Ascending aorta (tissue), 2 donors: Measurements from ENCODE around the gene CHN2. TPM values are rescaled to one million over a fixed set of nuclear protein-coding genes. Genes with fewer than 3 reads are reported as not detected.
"Not testable (repeated sequence)": the region's sequence is repeated elsewhere in the genome, so short reads cannot be mapped to it uniquely, and the experiment has no call there.

ENCODE experiments used
- DNase-seq, 2 donors: peaks; one replicate each; pipeline ENCODE4 v3.0.0-alpha.2; 2019; ENCODE audit warnings: low spot score in 2 of 2
- H3K27ac ChIP-seq, 2 donors: fragments of 200-600 bp; sonication (generic); one replicate each; pipeline ENCODE4 v1.5.1; 2016 to 2017; ENCODE audit warnings: mild to moderate bottlenecking in 1 of 2
- H3K27me3 ChIP-seq: fragments of 200-600 bp; sonication (generic); one replicate; pipeline ENCODE4 v1.5.1; 2017
- H3K36me3 ChIP-seq, 2 donors: fragments of 200-600 bp; sonication (generic); one replicate each; pipeline ENCODE4 v1.5.1; 2016
- H3K4me1 ChIP-seq, 2 donors: fragments of 200-600 bp; sonication (generic); one replicate each; pipeline ENCODE4 v1.5.1; 2016 to 2017; ENCODE audit warnings: mild to moderate bottlenecking in 1 of 2
- H3K4me3 ChIP-seq, 2 donors: fragments of 200-600 bp; sonication (generic); one replicate each; pipeline ENCODE4 v1.5.1; 2016 to 2017; ENCODE audit warnings: mild to moderate bottlenecking in 1 of 2
- H3K9me3 ChIP-seq, 2 donors: fragments of 200-600 bp; sonication (generic); one replicate each; pipeline ENCODE4 v1.5.1; 2016
- CTCF ChIP-seq, 3 experiments: fragments of 200-600 bp in 2 of 3; fragments of 450-650 bp in 1 of 3; sonication (generic) in 2 of 3; IDR thresholded peaks; one replicate each; pipeline ENCODE4 v1.5.1; 2016 to 2019; ENCODE audit warnings: antibody characterized with exemption in 3 of 3, mild to moderate bottlenecking in 1 of 3, moderate library complexity in 1 of 3
- intact Hi-C: fragments of 100-400 bp; cut with DNase I; formaldehyde crosslinking; loops from one replicate; pipeline ENCODE4 v1.15.1; 2023
- total RNA-seq: library from RNA; depleted of rRNA; stranded (reverse); fragments of >200 nt; gene quantifications from one replicate; pipeline ENCODE4 v1.1.0, GENCODE V29; 2016

The CHN2 gene
- total RNA-seq, 1 donor from 2014 or later, result 8.7 TPM

- Histone ChIP-seq H3K4me1 (no peaks in the 10 kb centered on the region), H3K27me3 (no peaks in the 10 kb centered on the region), H3K36me3 (peaks cover 0 to 6% of the 10 kb centered on the region in 2 donors), H3K27ac (no peak overlapping the region), H3K9me3 (no peaks in the 10 kb centered on the region), H3K4me3 (no peak overlapping the region)
- intact Hi-C loops, result no loop called here
- no peak for DNase-seq
- no peak for TF ChIP-seq CTCF (IDR thresholded peaks at IDR 0.05)
Observed at GRCh38 chr7:29511337-29511736, 316.8 kb downstream of the CHN2 start.

- no peak for DNase-seq
- TF ChIP-seq CTCF (IDR thresholded peaks at IDR 0.05), result no peak
- Histone ChIP-seq H3K27ac (no peak overlapping the region), H3K9me3 (no peaks in the 10 kb centered on the region), H3K36me3 (peaks cover 0 to 6% of the 10 kb centered on the region in 2 donors), H3K4me3 (no peak overlapping the region), H3K27me3 (no peaks in the 10 kb centered on the region), H3K4me1 (no peaks in the 10 kb centered on the region)
- intact Hi-C loops, result no loop called here
Observed at GRCh38 chr7:29511851-29512250, 317.3 kb downstream of the CHN2 start.

- intact Hi-C loops, result no loop called here
- no peak for DNase-seq
- TF ChIP-seq CTCF (IDR thresholded peaks at IDR 0.05), result no peak
Observed at GRCh38 chr7:29516491-29516890, 321.9 kb downstream of the CHN2 start.

GRCh38 chr7:29518616-29519015 is 324.0 kb downstream of the CHN2 start:
- intact Hi-C loops, result no loop called here
- Histone ChIP-seq H3K9me3 (peaks cover 0 to 8% of the 10 kb centered on the region in 2 donors), H3K27me3 (no peaks in the 10 kb centered on the region), H3K4me1 (no peaks in the 10 kb centered on the region), H3K27ac (no peak overlapping the region), H3K36me3 (no peaks in the 10 kb centered on the region), H3K4me3 (no peak overlapping the region)
- no peak for TF ChIP-seq CTCF (IDR thresholded peaks at IDR 0.05)
- DNase-seq, result no peak

More at GRCh38 chr7:29516491-29516890, 321.9 kb downstream of the CHN2 start:
- Histone ChIP-seq H3K9me3 (peaks cover 0 to 3% of the 10 kb centered on the region in 2 donors), H3K27me3 (no peaks in the 10 kb centered on the region), H3K27ac (no peak overlapping the region), H3K4me3 (no peak overlapping the region), H3K4me1 (no peaks in the 10 kb centered on the region), H3K36me3 (no peaks in the 10 kb centered on the region)

- Histone ChIP-seq H3K27me3 (no peaks in the 10 kb centered on the region), H3K36me3 (no peaks in the 10 kb centered on the region), H3K27ac (no peak overlapping the region), H3K4me3 (no peak overlapping the region), H3K9me3 (peaks cover 0 to 8% of the 10 kb centered on the region in 2 donors), H3K4me1 (no peaks in the 10 kb centered on the region)
- intact Hi-C loops, result no loop called here
- TF ChIP-seq CTCF (IDR thresholded peaks at IDR 0.05), result no peak
- DNase-seq, result no peak
Observed at GRCh38 chr7:29523728-29524127, 329.2 kb downstream of the CHN2 start.

- no peak for TF ChIP-seq CTCF (IDR thresholded peaks at IDR 0.05)
Observed at GRCh38 chr7:29527505-29528108, 333.0 kb downstream of the CHN2 start.

GRCh38 chr7:29528526-29528925 is 334.0 kb downstream of the CHN2 start:
- H3K4me3 ChIP-seq, H3K27ac ChIP-seq, H3K36me3 ChIP-seq, DNase-seq, intact Hi-C loops, H3K9me3 ChIP-seq, H3K4me1 ChIP-seq, H3K27me3 ChIP-seq: not testable (repeated sequence)

More at GRCh38 chr7:29527505-29528108, 333.0 kb downstream of the CHN2 start:
- Histone ChIP-seq H3K27me3 (no peaks in the 10 kb centered on the region), H3K27ac (no peak overlapping the region), H3K36me3 (no peaks in the 10 kb centered on the region), H3K4me1 (no peaks in the 10 kb centered on the region), H3K4me3 (no peak overlapping the region), H3K9me3 (no peaks in the 10 kb centered on the region)
- no peak for DNase-seq
- intact Hi-C loops, result no loop called here
